ENCODE measurements around the gene SLIT3. TPM values are rescaled to one million over a fixed set of nuclear protein-coding genes. Genes with fewer than 3 reads are reported as not detected.

Gene SLIT3
- total RNA-seq: under 0.01 and 0.13 TPM in 2 replicates

DNA sequence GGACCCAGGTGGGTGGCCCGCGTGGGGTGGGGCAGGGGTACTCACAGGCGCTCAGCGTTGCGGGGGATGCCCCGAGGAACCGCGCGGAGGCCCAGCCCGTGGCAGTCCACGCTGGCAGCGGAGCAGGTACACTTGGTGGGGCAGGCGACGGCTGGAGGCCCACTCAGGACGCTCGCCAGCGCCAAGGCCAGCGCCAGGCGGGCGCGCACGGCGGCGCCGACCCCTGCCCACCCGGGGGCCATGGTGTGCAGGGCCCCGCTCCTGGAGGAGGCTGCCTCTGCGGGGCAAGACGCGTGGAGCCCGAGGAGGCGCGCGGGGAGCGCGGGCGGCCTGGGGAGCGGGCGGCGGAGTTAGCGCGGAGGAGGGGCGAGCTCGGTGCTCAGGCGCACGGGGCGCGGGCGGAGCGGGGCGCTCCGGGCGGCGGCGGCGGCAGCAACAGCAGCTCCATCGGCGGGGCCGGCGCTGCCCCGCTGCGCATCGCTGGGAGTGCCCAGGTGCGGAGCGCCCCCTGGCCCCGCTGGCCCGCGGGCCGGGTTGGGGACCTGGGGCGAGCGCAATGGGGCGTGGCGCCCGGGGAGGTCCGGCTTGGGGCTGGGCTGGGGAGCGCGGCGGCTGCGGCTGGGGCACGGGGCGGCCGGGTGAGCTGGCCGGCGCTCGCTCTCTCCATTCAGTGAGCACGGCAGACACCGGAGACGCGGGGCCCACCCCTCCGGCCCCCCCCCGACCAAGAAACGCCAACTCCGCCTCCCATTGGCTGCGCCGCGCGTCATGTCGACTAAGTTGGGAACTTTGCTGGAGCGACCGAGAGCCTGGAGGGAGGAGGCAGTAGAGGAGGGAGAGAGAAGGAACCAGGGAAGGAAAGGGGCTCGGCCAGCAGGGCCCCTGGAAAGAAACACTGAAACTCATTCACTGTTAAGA lies at the start of gene SLIT3:
TSS of gene SLIT3 (minus strand) at position 672 of the 918 bp plus-strand sequence. CDS start at position 242, 430 bp downstream.

